ENCODE results near the gene SPOCK1.

Gene SPOCK1

DNA sequence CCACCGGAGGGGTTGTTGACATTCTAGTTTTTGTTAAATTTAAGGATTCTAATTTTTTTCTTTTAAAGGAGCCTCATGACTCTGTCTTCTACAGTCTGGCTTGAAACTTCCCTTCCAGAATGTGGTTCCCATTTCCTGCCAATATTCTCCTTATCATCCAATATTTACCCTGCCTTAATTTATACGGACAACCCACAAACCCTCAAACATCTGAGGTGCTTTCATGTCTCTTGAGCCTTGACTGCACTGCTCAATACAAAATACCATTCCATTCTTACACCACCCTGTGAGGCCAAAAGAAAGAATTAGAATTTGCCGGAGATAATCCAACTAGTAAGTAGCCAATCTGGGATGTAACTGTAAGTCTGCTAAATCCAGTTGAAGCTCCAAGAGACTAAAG lies 346.5 kb downstream of the SPOCK1 start:
- no peak overlapping the region for H3K27ac ChIP-seq
- H3K4me3 ChIP-seq = no peak overlapping the region

DNA sequence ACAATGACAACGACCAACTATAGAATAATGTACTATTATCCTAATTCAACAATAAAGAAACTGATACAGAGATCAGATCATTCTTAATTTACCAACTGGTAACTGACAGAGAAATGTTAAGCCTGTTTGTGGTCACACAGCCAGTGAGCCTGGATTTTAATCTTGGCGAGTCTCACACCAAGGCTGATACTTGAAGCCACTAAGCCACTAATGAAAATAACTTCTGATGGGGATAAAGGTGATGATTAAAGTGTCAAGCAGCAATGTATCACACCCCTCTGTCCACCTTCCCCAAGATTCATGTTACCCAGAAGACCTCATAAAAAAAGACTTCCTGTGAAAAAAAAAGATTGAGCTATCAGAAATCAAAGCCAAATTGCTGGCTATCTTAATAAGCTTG lies 350.5 kb downstream of the SPOCK1 start:
- no peak overlapping the region for H3K27ac ChIP-seq
- no peak overlapping the region for H3K4me3 ChIP-seq

DNA sequence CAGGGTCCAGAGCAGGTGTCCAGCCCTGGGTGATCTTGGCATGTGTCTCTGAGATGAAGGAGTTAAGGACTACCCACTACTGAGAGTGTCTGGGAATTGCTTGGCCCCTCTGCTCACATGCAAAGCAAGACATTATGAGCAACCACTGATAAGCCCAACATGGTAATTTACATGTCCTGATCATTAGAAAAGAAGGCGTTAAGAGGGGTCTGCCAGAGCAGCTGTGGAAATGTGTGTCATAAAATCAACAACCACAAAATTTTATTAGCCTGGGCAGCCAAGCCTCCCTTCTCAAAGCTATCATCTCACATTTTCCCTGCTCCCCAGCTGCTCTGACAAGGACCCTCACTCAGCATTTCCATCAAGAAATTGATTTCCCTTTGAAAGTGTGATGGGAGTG lies 351.0 kb downstream of the SPOCK1 start:
- Histone ChIP-seq H3K27ac (no peak overlapping the region), H3K4me3 (no peak overlapping the region)

DNA sequence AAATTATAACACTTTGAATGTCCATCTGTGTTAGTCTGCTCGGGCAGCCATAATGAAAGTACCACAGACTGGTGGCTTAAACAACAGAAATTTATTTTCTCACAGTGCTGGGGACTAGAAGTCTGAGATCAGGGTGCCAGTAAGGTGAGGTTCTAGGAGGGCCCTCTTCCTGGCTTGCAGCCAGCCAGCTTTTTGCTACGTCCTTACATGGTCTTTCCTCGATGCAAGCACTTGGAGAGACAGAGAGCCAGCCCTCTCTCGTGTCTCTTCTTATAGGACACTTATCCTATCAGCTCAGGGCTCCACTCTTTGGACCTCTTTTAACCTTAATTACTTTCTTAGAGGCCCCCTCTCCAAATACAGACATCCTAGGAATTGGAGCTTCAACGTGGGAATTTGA lies 351.8 kb downstream of the SPOCK1 start:
- no peak overlapping the region for H3K4me3 ChIP-seq
- H3K27ac ChIP-seq = peak overlapping the region in 3 of 21 experiments; percentile 23 to 78 (median 73)

DNA sequence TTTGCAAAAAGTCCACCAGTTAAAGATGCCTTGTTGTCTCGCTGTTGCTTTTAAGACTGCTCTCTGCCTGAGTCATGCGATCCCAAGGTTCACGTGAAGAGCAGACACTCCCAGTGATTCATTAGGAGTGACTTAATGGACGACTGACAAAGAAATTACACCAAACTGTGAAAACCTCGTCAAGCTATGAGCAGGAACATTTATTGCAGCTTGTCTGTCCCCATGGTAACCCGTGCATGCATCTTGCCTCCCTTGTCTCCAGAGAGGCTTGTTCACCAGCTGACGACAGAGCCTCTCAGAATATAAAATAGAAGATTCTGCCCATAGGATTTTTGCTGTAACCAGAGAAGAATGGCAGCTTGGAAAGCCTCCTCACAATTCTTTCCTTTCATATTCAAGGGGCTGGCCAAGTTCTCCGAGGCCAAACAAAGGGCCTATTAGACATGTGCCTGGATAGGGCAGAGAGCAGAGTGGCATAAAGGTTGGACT lies 352.7 kb downstream of the SPOCK1 start:
- Histone ChIP-seq H3K4me3 (no peak overlapping the region), H3K27ac (peak overlapping the region in 10 of 21 experiments; percentile 5 to 78 (median 36))

DNA sequence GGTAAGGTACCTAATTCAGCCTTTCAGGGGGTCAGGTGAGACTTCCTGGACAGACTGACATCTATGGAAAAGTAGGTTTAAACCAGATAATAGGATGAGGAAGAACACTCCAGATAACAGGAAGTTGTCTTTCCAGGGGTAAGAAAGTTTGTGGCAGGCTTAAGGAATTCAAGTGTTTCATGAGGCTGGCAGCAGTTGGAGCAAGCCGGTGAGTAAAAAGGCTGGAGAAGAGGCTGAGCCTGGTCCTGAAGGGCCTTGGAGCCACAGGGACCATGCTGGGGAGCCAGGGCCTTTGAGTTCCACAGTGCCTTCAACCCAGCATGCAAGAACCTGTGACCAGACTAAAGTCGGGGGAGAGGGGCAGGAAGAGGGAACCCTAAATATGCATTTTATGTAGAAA lies 353.4 kb downstream of the SPOCK1 start:
- Histone ChIP-seq H3K27ac (peak overlapping the region in 6 of 21 experiments; percentile 16 to 70 (median 56)), H3K4me3 (no peak overlapping the region)

DNA sequence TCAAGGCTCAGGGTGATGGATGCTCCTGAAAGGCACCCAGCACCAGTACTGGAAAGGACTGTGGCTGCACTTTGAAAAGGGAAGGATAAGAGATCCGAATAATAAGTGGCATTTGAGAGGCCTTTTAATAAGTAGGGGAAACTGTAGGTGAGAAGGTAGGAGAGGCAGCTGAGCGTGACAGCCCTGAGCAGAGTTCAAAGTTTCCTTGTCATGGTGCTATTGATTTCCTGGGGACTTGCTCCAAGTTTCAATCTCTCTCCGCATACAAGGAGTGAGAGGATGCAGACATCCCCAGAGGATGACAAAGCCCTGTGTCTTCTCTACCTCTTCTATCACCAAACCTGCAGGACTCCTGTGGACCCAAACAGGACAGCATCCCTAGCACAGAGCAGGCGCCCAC lies 354.5 kb downstream of the SPOCK1 start:
- Histone ChIP-seq H3K27ac (no peak overlapping the region), H3K4me3 (no peak overlapping the region)

DNA sequence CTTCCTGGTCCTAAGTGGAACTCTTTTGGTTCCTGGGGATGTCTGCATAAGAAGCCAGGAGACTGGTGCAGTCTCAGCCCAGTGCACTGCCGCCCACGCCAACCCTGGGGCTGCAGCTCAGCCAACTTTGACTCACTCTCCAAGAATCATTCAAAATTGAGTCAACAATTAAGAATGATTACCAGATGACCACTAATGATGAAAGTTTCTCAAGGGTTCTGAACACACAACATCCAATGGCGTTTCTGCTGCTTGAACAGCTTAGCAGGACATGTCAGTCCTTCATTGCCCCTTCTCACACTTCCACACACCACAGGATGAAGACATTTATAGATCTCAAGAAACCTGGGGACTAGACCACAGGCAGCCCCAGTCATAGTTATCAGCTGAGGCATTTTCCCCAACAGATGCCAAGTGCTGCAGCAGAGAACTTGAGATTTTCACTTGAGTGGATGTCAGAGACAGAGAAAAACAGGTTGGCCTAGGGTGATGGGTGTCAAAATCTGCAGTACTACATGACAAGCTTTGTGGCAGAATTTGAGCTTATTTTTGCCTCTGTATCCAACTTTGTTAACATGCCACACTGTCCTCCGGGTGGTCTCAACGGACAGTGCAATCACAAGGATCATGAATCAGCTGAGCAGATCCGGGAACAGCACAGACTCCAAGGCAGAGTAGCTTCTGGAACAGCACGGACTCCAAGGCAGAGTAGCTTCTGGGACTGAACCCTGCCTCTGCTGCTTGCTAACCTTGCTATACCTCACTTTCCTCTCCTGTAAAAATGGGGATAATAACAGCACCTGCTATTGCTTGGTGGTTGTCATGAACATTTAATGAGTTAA lies 356.1 kb downstream of the SPOCK1 start:
- no peak overlapping the region for H3K4me3 ChIP-seq
- H3K27ac ChIP-seq = peak overlapping the region in 8 of 21 experiments; percentile 24 to 70 (median 47)

DNA sequence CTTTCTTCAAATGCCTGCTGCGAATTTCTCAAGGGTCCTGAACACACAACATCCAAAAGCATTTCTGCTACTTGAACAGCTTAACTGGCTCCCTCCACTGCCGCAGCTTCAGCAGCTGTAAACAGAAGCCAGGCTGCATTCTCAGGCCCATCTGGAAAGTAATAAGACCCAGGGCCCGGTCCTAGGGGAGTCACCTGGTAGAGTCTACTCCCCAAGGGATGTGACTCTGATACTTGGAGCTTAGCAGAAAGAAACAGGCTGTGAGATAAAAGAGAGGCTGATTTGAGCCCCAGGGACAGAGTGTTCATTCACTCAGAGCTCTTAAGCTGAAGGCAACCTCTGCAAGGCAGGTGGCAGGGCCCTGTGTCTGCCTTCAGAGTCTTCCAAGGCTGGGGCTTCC lies 356.8 kb downstream of the SPOCK1 start:
- Histone ChIP-seq H3K27ac (peak overlapping the region in 8 of 21 experiments; percentile 2 to 70 (median 23)), H3K4me3 (no peak overlapping the region)

DNA sequence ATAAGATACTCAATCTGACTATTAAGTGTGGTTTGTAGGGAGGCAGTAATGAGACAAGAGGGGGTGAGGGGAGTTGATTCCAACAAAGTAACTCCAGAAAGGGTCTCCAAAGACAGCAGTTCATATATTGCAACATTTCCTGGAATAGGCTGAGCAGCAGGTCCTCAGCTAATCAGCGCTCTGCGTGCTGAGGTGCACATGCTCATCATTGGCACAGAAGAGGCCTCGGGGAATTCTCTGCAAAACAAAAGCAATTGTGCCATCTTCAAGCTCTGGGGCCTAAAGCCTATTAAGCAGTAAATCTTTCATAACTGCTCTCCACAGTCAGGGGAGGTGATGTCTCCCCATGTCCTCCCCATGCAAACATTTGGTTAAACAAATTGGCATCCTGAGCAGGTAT lies 357.3 kb downstream of the SPOCK1 start:
- peak overlapping the region in 3 of 21 experiments; percentile 2 to 70 (median 11) for H3K27ac ChIP-seq
- no peak overlapping the region for H3K4me3 ChIP-seq

DNA sequence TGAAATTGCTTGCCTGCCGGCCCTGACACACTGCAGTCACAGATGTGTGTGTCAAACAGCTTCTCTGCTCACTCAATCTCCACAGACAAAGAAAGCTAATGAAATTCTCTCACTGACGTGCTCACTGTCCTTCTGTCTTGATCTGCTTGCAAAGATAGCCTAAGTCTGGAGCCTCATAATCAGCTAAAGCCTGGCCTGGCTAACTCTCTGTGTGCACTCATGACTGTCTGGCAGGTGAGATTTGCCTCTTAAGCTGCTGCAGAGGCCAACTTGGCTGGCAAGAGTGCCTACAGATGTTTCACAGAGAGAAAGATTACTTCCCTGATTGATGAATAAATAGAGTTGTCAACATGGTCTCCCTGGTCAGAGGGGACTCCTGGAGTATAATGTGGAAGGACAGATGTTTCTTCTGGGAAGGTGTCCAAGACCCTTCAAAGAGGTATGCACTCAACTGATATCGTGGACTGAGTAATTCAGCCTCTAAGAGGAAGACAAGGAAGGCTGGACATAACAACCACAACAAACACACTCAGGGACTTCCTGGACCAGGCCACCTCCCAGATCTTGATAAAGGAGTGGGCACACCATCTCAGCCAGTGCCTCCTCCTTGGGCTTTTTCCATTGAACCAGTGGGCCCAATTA lies 362.0 kb downstream of the SPOCK1 start:
- no peak overlapping the region for H3K4me3 ChIP-seq

DNA sequence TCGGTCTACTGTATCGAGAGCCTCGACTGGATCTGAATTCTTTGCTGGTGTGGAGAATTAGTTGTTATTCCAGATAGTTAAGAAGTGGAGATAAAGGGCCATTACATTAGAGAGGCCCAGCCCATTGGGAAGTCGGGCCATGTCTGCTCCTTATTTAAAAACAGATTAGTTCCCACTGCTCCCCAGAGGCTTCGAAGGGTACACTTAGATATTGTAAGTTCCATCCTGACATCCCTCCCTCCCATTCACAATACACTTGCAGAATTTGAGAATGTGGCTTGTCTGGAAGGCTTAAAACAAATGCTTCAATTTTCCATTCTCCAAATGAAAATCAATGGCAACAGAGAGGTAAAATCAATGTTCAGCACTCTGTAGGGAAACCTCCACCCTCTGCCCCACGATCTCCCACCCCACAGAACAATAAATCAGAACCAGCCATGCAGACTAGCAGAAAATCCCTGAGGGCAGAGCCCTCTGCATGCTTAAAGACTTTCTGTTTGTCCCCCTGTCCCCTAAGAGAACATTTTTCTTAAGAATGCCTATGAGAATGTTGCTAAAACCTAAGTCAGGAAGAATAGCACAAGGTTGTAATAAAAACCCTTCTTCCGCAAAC lies 364.1 kb downstream of the SPOCK1 start:
- Histone ChIP-seq H3K4me3 (no peak overlapping the region), H3K27ac (no peak overlapping the region)

More for the DNA sequence above, 362.0 kb downstream of the SPOCK1 start:
- H3K27ac ChIP-seq = no peak overlapping the region

DNA sequence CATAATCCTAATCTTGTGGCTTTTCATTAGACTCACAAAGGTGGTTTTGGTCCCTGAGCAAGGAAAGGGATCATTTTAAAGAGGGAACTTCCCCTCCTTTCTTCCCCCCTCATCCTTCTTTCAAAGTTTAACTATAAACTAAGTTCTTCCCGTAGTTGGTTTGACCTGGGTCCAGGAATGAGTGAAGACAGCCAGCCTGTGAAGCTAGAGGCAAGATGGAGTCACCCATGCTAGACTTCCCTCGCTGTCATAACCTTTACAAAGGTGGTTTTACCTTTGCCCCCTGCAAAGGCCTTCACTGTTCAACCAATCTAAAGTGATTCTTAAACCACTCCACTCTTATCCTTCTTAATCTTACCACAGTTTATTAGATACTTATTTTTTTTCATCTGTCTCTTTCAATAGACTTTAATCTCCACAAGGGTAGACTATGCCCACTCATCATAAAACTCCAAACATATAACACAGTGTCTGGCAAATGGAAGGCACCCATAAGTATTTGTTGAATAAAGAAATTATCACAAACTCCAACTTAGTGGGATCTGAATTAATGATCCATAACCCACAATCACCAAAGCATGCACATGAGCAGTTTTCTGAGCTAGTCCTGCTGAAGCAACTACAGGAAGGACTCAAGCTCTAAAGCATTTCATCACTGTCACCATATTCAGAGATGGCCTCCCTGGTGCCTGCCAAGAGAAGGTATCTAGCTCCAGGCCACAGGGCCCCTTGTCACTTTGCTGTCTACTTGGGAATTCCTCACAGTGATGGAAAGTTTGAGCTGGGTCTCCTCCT lies 369.0 kb downstream of the SPOCK1 start:
- Histone ChIP-seq H3K27ac (no peak overlapping the region), H3K4me3 (no peak overlapping the region)

DNA sequence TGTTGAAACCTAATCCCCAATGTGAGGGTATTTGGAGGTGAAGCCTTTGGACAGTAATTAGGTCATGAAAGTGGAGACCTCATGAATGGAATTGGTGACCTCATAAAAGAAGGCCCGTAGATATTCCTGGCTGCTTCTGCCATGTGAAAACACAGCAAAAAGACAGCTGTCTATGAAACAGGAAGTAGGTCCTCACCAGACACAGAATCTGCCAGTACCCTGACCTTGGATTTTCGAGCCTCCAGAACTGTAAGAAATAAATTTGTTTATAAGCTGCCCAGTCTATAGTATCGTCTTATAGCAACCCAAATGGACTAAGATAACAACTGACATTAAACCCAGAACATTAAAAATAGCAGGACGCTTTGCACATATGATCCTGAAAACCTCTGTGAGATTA lies 371.1 kb downstream of the SPOCK1 start:
- Histone ChIP-seq H3K4me3 (no peak overlapping the region), H3K27ac (no peak overlapping the region)

DNA sequence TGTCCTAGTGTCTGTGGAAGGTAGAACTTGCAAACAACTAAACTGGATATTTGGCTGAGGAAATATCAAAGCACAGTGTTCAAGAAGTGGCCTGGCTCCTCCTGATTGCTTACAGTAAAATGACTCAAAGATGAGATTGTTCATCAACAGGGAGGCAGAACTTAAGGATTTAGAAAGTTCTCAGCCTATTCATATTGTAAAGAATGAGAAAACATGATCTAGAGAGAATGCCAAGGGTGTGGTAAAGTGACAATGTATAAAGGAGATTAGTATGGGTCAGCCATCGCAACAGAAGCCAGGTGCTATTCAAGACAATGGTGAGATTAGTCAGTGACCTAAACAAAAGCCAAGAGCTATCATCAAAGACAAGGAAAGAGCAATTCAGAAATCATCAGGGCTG lies 372.3 kb downstream of the SPOCK1 start:
- no peak overlapping the region for H3K4me3 ChIP-seq
- H3K27ac ChIP-seq = no peak overlapping the region

DNA sequence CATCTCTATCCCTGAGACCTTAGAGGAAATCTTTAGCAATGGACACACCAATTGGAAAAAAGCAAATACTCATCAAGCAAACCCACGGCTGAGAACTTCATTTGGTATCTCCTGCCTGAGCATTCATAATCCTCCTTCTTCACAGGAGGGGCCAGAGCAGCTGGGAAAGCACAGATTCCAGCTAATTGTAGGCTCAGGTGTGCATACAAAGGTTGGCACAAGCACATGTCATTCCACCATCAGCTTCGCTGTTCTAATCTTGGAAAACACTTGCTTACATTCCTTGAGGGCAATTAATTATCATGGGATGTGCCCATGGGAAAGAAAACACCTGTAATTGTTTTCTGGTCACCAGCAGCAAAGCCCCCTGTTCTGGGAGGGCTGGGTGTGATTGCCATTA lies 376.6 kb downstream of the SPOCK1 start:
- H3K27ac ChIP-seq = no peak overlapping the region
- H3K4me3 ChIP-seq = no peak overlapping the region

DNA sequence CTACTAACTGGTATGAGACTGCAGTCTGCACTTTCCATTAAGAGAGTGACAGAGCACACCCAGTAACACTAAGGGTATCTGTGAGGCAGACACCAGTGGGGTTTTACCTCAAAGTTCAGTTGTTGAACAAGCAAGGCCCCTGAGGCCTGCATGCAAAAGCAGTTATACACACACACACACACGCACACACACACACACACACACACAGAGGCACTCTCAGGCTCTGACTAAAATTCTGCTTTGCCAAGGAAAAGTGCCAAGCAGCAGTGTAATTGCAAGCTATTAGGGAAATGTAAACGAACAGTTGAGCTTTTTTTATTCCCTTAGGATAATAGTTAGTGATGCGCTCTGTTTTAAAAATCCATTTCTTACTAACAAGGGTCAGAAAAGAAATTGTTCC lies 377.1 kb downstream of the SPOCK1 start:
- no peak overlapping the region for H3K4me3 ChIP-seq

DNA sequence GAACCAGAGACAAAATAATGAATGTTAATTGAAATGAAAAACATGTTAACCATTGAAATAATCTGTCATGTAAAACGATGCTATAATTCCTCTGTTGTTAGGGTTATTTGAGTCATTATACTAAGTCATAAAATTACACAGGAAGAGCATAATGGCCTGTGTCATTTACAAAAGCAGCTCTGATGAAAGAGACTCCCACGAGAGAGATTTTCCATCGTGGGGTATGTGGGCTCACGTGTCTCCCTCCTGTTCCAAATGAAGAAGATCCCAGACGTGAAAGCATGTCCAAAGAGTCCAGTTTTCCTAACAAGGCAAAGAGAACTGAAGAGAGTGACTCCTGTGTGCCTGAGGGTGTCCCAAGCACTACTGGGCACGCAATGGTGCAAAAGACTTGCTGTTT lies 379.8 kb downstream of the SPOCK1 start:
- Histone ChIP-seq H3K27ac (no peak overlapping the region), H3K4me3 (no peak overlapping the region)

More for the DNA sequence above, 377.1 kb downstream of the SPOCK1 start:
- no peak overlapping the region for H3K27ac ChIP-seq

DNA sequence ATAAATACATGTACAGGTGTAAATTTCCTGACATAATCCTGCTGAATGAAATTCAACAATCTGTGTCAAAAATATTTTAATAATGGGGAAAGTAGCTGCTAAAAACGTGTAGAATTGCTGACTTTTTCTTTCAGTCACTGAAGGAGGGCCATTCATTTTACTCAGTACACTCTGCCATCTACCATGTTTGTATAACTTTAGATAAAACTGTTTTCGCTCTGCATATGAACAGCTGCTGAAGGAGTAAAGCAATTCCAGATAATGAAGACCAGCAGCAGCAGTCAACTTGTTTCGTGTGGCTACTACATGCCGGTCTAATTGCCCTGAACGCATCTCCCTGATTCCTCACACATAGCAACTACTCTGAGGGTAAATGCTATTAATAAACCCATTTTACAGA lies 380.5 kb downstream of the SPOCK1 start:
- no peak overlapping the region for H3K4me3 ChIP-seq
- H3K27ac ChIP-seq = no peak overlapping the region

DNA sequence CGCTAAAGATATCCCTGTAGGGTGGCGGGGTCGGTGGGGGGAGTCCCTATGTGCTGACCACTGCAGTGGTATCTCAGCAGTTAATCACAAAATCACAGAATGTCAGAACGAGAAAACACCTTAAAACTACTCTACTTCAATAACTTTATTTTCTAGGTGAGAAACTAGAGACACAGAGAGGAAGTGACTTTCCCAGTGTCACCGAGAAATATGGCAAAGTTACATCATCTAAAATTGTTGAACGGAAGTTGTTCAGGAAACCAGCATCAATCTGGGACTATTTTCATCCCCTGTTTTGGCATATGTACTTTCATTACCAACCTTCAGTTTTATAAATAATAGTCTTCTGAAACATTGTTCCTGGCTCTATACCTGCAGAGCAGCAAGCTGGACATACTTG lies 384.0 kb downstream of the SPOCK1 start:
- H3K27ac ChIP-seq = no peak overlapping the region
- H3K4me3 ChIP-seq = no peak overlapping the region
